Hepatic stellate cell (primary cell): Measurements from ENCODE around the gene ID2.
A peak's percentile ranks its signal among the peaks of the same experiment; 100 is the strongest.

Source experiments
- DNase-seq: peaks from one replicate; pipeline ENCODE4 v3.0.0; 2011; ENCODE audit warnings: low spot score

The ID2 gene

DNA sequence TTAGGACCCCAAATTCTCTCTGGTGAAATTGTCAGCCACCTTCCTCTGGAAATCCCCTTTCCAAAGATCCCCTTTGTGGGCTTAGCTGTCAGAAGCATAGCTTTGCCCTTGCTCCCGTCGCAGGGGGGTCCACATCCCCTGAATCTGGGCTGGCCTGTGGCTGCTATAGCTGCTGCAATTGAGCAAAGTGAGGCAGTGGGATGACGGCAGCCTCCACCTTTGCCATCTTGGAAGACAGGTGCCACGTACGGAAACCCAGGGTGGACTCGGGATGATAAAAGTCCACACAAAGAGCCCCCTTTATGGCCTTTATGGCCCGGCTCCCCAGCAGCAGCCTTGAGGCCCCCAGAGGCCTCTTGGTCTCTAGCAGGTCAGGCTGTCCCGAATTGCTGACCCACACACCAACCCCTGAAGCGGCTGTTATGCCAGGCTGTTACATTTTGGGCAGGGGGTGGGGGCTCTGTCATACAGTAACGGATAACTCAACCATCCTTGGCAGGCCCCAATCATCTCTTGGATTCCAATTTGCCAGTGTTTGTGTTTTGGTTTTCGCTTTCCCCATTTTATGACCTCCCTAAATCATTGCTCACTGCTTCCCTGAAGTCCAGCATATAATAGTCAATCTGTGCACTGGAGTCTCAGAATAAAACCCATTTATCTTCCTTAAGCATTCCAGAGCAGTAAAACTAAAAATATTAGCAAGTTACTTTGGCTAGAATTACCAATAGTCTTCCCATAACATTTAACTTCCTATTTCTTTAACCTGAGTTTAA lies 33.2 kb upstream of the ID2 start:
- DNase-seq = no peak

DNA sequence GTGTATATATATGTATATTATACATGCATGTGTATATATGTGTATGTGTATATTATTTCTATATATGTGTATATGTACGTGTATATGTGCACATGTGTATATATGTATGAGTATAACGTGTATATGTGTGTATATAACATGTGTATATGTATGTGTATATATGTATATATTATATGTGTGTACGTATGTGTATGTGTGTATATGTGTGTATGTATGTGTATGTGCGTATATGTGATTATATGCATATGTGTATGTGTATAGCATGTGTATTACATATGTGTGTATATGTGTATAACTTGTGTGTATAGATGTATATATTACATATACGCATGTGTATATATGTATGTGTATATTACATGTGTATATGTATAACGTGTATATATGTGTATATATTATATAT lies 32.1 kb upstream of the ID2 start:
- no peak for DNase-seq

DNA sequence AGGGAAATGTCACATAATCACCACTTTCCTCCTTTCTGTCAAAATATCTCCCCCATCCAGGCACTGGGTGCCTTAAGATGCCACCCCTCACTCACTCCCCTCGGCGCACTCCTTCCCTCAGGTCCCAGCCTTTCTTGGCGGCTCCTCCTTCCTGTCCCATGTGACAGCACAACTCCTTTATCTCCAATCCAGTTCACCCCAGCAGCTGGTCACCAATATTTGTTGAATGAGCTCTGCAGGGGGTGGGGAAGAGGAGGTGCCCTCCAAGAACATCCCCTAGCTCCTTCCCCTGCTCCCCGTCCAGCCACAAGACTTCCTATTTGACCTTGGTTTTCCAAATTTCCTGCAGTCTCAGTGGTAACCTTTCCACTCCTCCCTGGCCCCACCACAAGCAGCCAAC lies 31.6 kb upstream of the ID2 start:
- DNase-seq = no peak

GRCh38 chr2:8652774-8653426 lies 29.0 kb upstream of the ID2 start:
- DNase-seq = no peak

DNA sequence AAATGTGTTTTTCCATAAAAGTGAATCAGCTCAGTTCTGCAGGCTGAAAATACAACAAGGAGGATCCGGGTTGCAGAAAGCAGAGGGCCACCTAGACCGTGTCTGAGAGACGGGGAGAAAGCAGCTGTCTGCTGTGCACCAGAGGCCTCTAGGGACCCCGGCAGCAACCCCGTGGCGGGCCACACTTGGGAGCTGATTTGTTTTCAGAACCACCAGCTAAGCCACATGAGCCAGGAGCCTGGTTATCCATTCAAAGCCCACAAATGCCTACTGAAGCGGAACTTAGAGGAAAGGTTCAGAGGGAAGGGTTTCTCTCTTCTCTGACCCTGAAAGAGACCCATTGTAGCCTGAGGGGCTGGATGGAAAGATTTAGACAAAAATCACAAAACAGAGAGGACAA lies 28.4 kb upstream of the ID2 start:
- no peak for DNase-seq

DNA sequence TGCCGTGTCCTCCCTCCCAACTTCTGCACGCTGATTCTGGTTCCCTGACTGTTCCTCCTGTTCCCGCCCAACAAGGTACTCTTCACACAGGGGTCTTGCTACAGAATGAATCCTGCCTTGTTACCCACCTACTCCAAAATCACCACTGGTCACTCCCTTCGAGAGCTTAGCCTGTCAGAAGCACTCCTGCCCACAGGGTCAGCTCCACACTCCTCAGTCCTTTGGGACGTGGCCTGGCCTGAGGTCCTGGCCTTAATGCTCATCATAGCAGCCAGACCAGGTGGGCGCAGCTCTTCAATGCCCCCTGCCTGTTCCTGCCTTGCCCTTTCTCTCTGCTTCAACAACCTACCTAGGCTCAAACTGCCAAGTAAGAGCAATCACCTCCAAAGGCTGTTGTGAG lies 27.8 kb upstream of the ID2 start:
- DNase-seq = no peak

DNA sequence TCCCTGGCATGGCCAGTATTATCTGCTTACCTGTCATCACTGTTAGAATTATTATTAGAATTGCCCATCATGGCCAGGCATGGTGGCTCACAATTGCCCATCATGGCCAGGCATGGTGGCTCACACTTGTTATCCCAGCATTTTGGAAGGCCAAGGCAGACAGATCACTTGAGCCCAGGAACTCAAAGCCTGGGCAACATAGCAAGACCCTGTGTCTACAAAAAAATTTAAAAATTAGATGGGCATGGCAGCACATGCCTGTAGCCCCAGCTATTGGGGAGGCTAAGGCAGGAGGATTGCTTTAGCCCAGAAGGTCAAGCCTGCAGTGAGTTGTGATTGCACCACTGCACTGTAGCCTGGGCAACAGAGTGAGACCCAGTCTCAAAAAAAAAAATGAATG lies 27.4 kb upstream of the ID2 start:
- no peak for DNase-seq

DNA sequence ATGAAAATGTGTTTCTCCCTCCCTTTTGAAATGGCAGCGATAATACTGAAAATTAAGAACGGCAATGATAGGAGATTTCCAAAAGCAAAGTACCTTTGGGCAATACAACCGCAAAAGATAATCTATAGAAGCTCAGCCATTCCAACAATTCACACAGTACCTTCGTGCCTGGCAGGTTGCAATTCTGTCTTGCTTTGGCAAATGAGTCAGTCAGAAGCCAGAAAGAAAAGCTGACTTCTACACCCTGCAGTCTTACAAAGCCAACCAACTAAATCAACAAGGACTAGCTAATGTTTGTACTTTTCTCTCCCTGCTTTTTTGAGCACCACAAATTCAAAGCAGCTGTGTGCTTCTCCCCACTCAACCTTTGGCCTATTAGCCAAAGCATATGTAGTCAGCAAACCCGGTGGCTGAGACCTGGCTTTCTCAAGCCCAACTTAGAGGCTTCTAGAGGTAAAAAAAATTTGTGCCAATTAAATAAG lies 25.7 kb upstream of the ID2 start:
- no peak for DNase-seq

DNA sequence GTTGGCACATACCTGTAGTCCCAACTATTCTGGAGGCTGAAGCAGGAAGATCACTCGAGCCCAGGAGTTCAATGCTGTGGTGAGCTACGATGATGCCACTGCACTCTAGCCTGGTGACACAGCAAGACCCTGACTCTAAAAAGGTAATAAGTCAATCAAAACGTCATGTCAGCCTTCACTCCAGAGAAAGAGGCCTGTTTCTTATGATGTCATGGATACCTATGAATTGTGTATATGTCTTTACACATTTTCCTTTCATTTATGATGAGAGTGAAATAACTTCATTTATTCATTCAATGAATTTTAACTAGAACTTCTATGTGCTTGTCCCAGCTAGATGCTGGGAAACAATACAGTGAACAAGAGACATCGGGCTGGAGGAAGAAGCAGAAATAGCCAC lies 25.0 kb upstream of the ID2 start:
- DNase-seq = no peak

- DNase-seq = no peak
These were observed 24.3 kb upstream of the ID2 start for GRCh38 chr2:8657423-8658062.

- DNase-seq = no peak
These were observed 23.6 kb upstream of the ID2 start for GRCh38 chr2:8658064-8658862.

GRCh38 chr2:8659092-8659734 lies 22.6 kb upstream of the ID2 start:
- no peak for DNase-seq

GRCh38 chr2:8659735-8660492 lies 21.9 kb upstream of the ID2 start:
- DNase-seq = no peak

GRCh38 chr2:8661235-8661634 lies 20.6 kb upstream of the ID2 start:
- no peak for DNase-seq

GRCh38 chr2:8661736-8662135 lies 20.1 kb upstream of the ID2 start:
- DNase-seq = peak; percentile 36

DNA sequence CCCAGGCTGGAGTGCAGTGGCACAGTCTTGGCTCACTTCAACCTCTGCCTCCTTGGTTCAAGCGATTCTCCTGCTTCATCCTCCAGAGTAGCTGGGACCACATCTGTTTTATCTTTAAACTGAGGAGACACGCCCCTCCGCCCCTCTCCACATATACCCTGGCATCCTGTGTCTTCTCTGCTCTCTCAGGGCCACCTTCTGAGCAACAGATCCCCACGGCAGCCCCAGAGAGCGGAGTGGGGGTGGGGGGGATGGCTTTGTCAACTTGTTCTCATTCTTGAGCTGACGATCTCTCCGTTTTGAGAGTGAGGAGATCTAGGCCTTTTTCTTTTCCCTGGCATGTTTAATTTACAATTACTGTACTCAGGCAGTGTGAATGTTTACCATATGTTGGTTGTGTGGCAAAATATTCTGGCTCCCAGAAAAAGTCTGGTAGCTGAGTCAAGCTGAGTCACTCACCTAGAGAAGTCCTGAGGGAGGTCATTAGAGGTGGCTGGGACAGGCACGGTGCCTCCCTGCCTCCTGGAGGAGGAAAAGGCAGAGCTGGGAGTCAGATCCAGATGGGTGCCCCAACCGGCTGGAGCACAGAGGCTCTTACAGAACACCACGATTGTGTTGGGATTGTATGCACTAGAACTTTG lies 19.5 kb upstream of the ID2 start:
- peak; percentile 77 for DNase-seq

GRCh38 chr2:8663997-8664396 lies 17.9 kb upstream of the ID2 start:
- DNase-seq = no peak

- no peak for DNase-seq
These were observed 15.3 kb upstream of the ID2 start for GRCh38 chr2:8666581-8666980.

DNA sequence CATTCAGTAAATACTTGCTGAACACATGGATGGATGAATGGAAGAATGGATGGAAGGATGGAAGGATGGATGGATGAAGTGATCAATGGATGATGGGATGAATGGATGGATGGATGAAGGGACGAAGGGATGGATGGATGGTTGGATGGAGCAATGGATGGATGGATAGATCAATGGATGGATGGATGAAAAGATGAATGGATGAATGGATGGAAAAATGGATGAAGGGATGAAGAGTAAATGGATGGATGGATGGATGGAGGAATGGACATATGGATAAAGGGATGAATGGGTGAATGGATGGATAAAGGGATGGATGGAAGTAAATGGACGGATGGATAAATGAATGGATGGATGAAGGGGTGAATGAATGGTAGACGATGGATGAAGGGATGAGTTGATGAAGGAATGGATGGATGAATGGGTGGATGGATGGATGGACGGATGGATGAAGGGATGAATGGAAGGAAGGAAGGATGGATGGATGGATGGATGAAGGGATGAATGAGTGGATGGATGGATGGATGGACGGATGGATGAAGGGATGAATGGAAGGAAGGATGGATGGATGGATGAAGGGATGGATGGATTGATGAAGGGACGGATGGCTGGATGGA lies 13.9 kb upstream of the ID2 start:
- DNase-seq = no peak

DNA sequence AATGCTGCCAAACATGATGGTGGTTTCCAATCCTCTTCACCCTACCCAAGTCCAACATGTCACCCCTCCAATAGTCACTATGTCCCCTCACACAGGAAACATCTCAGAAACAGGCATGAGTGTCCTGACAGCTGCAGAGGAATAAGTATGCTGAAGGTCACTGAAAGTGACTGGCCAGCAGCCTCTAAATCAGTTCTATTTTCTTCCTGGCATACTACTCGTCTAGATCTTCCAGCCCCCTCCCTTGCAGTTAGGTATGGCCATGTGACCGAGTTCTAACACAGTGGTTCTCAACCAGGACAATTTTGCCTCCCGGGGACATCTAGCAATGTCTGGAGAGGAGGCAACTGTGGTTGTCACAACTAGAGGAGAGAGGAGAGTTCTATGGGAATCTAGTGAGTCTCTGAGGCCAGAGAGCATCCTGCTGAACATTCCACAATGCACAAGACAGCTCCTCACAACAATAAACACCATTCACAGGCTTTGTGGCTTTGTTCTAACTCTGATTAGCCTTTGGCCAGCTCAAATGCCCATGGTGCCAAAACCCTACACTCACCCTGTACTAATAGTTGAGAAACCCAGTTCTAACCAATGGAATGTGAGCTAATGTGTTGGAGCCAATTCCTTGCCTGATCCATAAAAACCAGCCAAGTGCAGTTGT lies 12.6 kb upstream of the ID2 start:
- no peak for DNase-seq
